Measurements from ENCODE around the gene VARS2.
"Not testable (repeated sequence)": the region's sequence is repeated elsewhere in the genome, so short reads cannot be mapped to it uniquely, and the experiment has no call there.

Gene VARS2

DNA sequence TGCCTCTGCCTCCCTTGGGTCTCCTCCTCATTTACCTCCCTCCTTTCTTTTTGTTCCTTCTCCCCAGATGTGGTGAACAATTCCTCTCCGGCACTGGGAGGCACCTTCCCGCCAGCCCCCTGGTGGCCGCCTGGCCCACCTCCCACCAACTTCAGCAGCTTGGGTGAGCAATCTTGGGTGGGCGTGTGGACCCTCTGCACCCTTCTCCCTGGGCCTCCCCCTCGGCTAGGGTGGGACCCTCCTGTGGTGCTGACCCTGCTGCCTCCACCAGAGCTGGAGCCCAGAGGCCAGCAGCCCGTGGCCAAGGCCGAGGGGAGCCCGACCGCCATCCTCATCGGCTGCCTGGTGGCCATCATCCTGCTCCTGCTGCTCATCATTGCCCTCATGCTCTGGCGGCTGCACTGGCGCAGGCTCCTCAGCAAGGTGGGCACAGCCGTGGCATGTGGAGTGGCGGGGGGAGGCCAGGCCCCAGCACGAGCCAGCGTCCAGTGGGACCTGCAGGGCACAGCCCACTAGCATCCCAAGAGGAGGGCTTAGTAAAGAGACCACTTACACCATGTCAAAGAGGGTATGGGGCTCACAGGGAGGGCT, 20.9 kb upstream of the VARS2 start:
- 89% methylated on average over 16 of the region's 16 CpGs for WGBS
- Histone ChIP-seq H3K27me3 (ENCODE audit: insufficient read depth, low read length) (no peaks in the 10 kb centered on the region), H3K9ac (ENCODE audit: low read depth, low read length) (no peak overlapping the region), H3K9me3 (ENCODE audit: insufficient read depth, low read depth, low read length) (no peaks in the 10 kb centered on the region), H3K4me3 (ENCODE audit: low read length) (no peak overlapping the region), H3K27ac (ENCODE audit: low read depth, low read length) (no peak overlapping the region), H3K4me1 (ENCODE audit: insufficient read depth, low read length) (peaks cover 7% of the 10 kb centered on the region; the same call in 1 of the 2 replicates), H3K36me3 (ENCODE audit: insufficient read depth, low read length) (peaks cover 96% of the 10 kb centered on the region)

DNA sequence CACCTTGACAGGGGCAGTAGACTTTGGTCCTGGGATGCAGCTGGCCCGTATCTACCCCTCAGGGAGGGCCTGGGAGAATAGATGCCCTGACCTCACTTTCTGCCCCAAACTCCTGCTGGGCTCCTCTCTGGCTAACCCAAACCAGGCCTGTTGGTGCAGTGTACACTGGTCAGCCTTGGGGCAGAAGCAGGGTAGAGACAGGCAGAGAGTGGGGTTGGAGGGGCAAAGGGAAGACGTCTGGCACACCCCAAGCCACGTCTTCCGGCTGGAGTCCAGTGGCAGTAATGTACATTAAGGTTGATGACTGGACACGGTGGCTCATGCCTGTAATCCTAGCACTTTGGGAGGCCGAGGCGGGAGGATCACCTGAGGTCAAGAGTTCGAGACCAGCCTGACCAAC, 20.4 kb upstream of the VARS2 start:
- WGBS, result 93% methylated on average over 8 of the region's 8 CpGs
- Histone ChIP-seq H3K36me3 (ENCODE audit: insufficient read depth, low read length) (peaks cover 99% of the 10 kb centered on the region), H3K27ac (ENCODE audit: low read depth, low read length) (no peak overlapping the region), H3K27me3 (ENCODE audit: insufficient read depth, low read length) (no peaks in the 10 kb centered on the region), H3K9me3 (ENCODE audit: insufficient read depth, low read depth, low read length) (no peaks in the 10 kb centered on the region), H3K4me3 (ENCODE audit: low read length) (no peak overlapping the region), H3K4me1 (ENCODE audit: insufficient read depth, low read length) (peaks cover 2% of the 10 kb centered on the region; the same call in 1 of the 2 replicates), H3K9ac (ENCODE audit: low read depth, low read length) (no peak overlapping the region)

DNA sequence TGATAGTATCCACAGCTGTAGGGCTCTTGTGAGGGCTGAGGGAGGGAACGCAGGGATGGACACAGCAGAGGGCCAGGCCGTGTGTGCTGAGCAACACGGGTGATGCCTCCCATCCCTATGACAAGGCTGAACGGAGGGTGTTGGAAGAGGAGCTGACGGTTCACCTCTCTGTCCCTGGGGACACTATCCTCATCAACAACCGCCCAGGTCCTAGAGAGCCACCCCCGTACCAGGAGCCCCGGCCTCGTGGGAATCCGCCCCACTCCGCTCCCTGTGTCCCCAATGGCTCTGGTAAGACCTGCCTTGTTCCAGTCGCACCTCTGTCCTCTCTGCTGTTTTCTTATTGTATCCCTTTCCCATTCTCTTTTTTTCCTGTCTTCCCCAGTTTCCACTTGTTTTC, 19.7 kb upstream of the VARS2 start:
- Histone ChIP-seq H3K27me3 (ENCODE audit: insufficient read depth, low read length) (no peaks in the 10 kb centered on the region), H3K36me3 (ENCODE audit: insufficient read depth, low read length) (peaks cover 99% of the 10 kb centered on the region), H3K4me1 (ENCODE audit: insufficient read depth, low read length) (no peaks in the 10 kb centered on the region), H3K9ac (ENCODE audit: low read depth, low read length) (no peak overlapping the region), H3K27ac (ENCODE audit: low read depth, low read length) (no peak overlapping the region), H3K9me3 (ENCODE audit: insufficient read depth, low read depth, low read length) (no peaks in the 10 kb centered on the region), H3K4me3 (ENCODE audit: low read length) (no peak overlapping the region)
- WGBS, result 95% methylated on average over 12 of the region's 12 CpGs

DNA sequence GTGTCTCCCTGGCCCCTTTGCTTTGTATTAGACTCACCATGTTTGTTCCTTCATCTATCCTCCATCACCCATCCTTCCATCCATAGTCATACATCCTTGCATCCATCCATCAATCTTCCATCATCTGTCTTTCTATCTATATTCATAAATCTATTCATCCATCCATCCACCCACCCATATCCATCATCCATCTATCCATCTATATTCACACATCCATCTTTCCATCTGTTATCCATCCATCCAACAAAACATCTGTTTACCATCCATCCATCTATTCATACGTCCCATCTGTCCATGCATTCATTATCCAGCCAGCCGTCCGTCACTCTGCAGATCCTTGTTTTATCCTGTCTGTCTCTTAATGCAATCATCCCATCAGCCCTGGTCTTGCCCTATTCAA, 19.1 kb upstream of the VARS2 start:
- Histone ChIP-seq H3K36me3 (ENCODE audit: insufficient read depth, low read length) (peaks cover 99% of the 10 kb centered on the region), H3K4me3 (ENCODE audit: low read length) (no peak overlapping the region), H3K27ac (ENCODE audit: low read depth, low read length) (no peak overlapping the region), H3K4me1 (ENCODE audit: insufficient read depth, low read length) (no peaks in the 10 kb centered on the region), H3K9me3 (ENCODE audit: insufficient read depth, low read depth, low read length) (no peaks in the 10 kb centered on the region), H3K9ac (ENCODE audit: low read depth, low read length) (no peak overlapping the region), H3K27me3 (ENCODE audit: insufficient read depth, low read length) (no peaks in the 10 kb centered on the region)
- WGBS, result 91% methylated on average over 3 of the region's 3 CpGs

DNA sequence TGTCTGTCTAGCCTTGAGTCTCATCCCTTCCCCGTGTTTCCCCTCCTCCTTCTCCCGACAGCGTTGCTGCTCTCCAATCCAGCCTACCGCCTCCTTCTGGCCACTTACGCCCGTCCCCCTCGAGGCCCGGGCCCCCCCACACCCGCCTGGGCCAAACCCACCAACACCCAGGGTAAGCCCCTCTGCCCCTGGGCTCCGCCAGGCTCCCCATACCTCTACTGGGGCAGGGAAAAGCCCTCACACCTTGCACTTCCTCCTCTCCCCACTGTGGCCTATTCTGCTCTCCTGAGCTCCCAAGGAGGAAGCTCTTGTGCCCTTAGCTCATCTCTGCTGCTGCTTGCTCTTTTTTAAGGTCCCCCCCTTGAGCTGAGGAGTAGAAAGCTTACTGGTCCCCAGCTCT, 18.7 kb upstream of the VARS2 start:
- no peak overlapping the region for H3K4me3 ChIP-seq (ENCODE audit: low read length)
- 87% methylated on average over 10 of the region's 10 CpGs for WGBS
- no peak overlapping the region for H3K9ac ChIP-seq (ENCODE audit: low read depth, low read length)
- no peak overlapping the region for H3K27ac ChIP-seq (ENCODE audit: low read depth, low read length)
- H3K36me3 ChIP-seq (ENCODE audit: insufficient read depth, low read length), result peaks cover 98% of the 10 kb centered on the region
- H3K27me3 ChIP-seq (ENCODE audit: insufficient read depth, low read length), result no peaks in the 10 kb centered on the region
- H3K9me3 ChIP-seq (ENCODE audit: insufficient read depth, low read depth, low read length), result no peaks in the 10 kb centered on the region
- no peaks in the 10 kb centered on the region for H3K4me1 ChIP-seq (ENCODE audit: insufficient read depth, low read length)

DNA sequence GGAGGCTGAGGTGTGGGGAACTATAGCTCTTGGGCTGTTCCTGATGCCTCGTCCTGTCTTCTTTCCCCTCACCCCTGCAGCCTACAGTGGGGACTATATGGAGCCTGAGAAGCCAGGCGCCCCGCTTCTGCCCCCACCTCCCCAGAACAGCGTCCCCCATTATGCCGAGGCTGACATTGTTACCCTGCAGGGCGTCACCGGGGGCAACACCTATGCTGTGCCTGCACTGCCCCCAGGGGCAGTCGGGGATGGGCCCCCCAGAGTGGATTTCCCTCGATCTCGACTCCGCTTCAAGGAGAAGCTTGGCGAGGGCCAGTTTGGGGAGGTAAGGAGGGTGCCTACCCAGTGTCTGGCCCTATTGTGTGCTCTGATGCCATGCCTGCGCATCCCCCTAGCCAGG, 17.5 kb upstream of the VARS2 start:
- Histone ChIP-seq H3K4me1 (ENCODE audit: insufficient read depth, low read length) (no peaks in the 10 kb centered on the region), H3K27me3 (ENCODE audit: insufficient read depth, low read length) (no peaks in the 10 kb centered on the region), H3K9me3 (ENCODE audit: insufficient read depth, low read depth, low read length) (no peaks in the 10 kb centered on the region), H3K36me3 (ENCODE audit: insufficient read depth, low read length) (peaks cover 86% of the 10 kb centered on the region), H3K4me3 (ENCODE audit: low read length) (no peak overlapping the region), H3K27ac (ENCODE audit: low read depth, low read length) (no peak overlapping the region), H3K9ac (ENCODE audit: low read depth, low read length) (no peak overlapping the region)
- WGBS, result 93% methylated on average over 13 of the region's 13 CpGs

DNA sequence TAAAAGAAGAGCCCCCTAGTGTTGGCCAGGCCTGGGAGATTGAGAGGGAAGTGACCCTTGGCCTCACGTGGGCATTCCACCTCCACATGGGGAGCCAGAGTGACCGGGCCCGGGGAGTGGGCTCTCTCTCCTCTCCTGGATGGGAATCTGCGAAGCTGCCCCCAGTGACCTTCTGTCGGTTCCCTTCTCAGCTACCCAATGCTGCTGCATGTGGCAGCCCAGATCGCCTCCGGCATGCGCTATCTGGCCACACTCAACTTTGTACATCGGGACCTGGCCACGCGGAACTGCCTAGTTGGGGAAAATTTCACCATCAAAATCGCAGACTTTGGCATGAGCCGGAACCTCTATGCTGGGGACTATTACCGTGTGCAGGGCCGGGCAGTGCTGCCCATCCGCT, 16.2 kb upstream of the VARS2 start:
- no peak overlapping the region for H3K9ac ChIP-seq (ENCODE audit: low read depth, low read length)
- H3K36me3 ChIP-seq (ENCODE audit: insufficient read depth, low read length), result peaks cover 72% of the 10 kb centered on the region
- WGBS, result 91% methylated on average over 16 of the region's 16 CpGs
- no peak overlapping the region for H3K4me3 ChIP-seq (ENCODE audit: low read length)
- no peaks in the 10 kb centered on the region for H3K27me3 ChIP-seq (ENCODE audit: insufficient read depth, low read length)
- H3K27ac ChIP-seq (ENCODE audit: low read depth, low read length), result no peak overlapping the region
- no peaks in the 10 kb centered on the region for H3K4me1 ChIP-seq (ENCODE audit: insufficient read depth, low read length)
- H3K9me3 ChIP-seq (ENCODE audit: insufficient read depth, low read depth, low read length), result no peaks in the 10 kb centered on the region

DNA sequence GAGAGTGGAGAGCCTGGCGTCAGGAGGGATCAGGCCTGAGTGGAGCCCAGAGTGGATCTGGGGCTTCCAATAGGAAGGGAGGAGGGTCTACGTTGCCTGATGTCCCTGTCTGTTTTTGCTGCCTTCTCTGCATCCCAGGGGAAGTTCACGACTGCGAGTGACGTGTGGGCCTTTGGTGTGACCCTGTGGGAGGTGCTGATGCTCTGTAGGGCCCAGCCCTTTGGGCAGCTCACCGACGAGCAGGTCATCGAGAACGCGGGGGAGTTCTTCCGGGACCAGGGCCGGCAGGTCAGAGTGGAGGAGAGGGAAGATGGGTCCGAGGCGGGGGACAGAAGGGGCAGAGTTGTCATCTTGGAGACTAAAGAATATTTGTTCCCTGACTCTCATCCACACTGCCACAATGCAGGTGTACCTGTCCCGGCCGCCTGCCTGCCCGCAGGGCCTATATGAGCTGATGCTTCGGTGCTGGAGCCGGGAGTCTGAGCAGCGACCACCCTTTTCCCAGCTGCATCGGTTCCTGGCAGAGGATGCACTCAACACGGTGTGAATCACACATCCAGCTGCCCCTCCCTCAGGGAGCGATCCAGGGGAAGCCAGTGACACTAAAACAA, 15.2 kb upstream of the VARS2 start:
- H3K9ac ChIP-seq (ENCODE audit: low read depth, low read length), result no peak overlapping the region
- peaks cover 63% of the 10 kb centered on the region for H3K36me3 ChIP-seq (ENCODE audit: insufficient read depth, low read length)
- H3K4me1 ChIP-seq (ENCODE audit: insufficient read depth, low read length), result no peaks in the 10 kb centered on the region
- H3K4me3 ChIP-seq (ENCODE audit: low read length), result no peak overlapping the region
- H3K27me3 ChIP-seq (ENCODE audit: insufficient read depth, low read length), result no peaks in the 10 kb centered on the region
- no peaks in the 10 kb centered on the region for H3K9me3 ChIP-seq (ENCODE audit: insufficient read depth, low read depth, low read length)
- no peak overlapping the region for H3K27ac ChIP-seq (ENCODE audit: low read depth, low read length)
- WGBS, result 88% methylated on average over 23 of the region's 23 CpGs

DNA sequence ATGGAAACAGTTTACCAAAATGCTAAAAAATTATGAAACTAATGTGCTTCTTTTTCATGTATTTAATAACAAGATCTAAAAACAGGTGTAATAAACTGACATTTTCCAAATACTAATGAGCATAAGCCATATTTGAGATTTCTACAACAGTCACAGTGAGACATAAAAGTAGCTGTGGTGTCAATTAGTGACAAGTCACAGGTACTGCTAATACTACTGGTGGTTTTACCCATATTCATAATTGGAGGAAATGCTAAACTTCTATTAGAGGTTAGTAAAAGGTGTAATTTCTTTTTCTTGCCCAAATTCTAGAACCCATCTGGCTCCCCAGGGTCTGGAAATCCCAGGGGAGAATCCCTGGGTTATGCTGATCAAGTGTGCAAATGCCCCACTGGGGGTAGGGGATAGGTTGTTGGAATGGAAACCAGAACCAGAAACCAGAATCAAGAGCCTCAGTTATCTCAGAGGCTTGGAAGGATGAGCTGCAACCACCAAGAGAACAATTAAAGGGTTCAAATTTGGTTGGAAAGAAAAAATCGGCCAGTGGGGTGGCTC, 13.1 kb upstream of the VARS2 start:
- Histone ChIP-seq H3K4me3 (ENCODE audit: low read length) (no peak overlapping the region), H3K9ac (ENCODE audit: low read depth, low read length) (no peak overlapping the region), H3K36me3 (ENCODE audit: insufficient read depth, low read length) (peaks cover 42% of the 10 kb centered on the region), H3K9me3 (ENCODE audit: insufficient read depth, low read depth, low read length) (no peaks in the 10 kb centered on the region), H3K27me3 (ENCODE audit: insufficient read depth, low read length) (no peaks in the 10 kb centered on the region), H3K4me1 (ENCODE audit: insufficient read depth, low read length) (no peaks in the 10 kb centered on the region), H3K27ac (ENCODE audit: low read depth, low read length) (no peak overlapping the region)
- 93% methylated on average over 1 of the region's 1 CpG for WGBS

DNA sequence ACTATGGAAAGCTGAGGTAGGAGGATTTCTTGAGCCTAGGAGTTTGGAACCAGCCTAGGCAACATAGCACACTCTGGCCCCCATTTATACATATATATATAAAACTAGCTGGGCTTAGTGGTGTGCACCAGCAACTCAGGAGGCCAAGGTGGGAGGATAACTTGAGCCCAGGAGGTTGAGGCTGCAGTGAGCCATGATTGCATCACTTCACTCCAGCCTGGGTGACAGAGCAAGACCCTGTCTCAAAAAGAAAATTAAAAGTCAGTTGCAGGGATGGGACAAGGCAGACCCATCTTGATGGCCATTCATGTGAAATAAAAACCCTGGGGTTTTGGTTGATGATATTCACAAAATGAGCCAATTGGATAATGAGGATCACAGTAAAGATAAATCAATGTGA, 12.6 kb upstream of the VARS2 start:
- H3K27me3 ChIP-seq (ENCODE audit: insufficient read depth, low read length), result no peaks in the 10 kb centered on the region
- peaks cover 3% of the 10 kb centered on the region; the same call in 1 of the 2 replicates for H3K4me1 ChIP-seq (ENCODE audit: insufficient read depth, low read length)
- H3K9me3 ChIP-seq (ENCODE audit: insufficient read depth, low read depth, low read length), result no peaks in the 10 kb centered on the region
- peaks cover 37% of the 10 kb centered on the region for H3K36me3 ChIP-seq (ENCODE audit: insufficient read depth, low read length)
- no peak overlapping the region for H3K4me3 ChIP-seq (ENCODE audit: low read length)
- no peak overlapping the region for H3K27ac ChIP-seq (ENCODE audit: low read depth, low read length)
- H3K9ac ChIP-seq (ENCODE audit: low read depth, low read length), result no peak overlapping the region

DNA sequence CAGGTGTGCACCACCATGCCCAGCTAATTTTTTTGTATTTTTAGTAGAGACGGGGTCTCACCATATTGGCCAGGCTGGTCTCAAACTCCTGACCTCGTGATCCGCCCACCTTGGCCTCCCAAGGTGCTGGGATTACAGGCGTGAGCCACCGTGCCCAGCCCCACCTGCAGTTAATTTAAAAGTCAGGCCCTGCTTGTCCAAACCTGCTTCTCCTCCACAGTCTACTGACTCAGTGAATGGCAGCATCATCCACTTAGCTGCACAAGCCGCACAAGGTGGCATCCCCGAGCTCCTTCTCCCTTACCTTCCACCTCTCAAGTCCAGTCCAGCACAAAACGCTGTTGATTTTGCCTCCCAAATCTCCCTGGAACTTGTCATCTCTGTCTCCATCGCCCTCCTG, 11.8 kb upstream of the VARS2 start:
- not testable (repeated sequence) for H3K27ac ChIP-seq (ENCODE audit: low read depth, low read length); H3K27me3 ChIP-seq (ENCODE audit: insufficient read depth, low read length); H3K9me3 ChIP-seq (ENCODE audit: insufficient read depth, low read depth, low read length); H3K4me1 ChIP-seq (ENCODE audit: insufficient read depth, low read length); H3K9ac ChIP-seq (ENCODE audit: low read depth, low read length); H3K4me3 ChIP-seq (ENCODE audit: low read length)
- WGBS, result 80% methylated on average over 9 of the region's 9 CpGs
- H3K36me3 ChIP-seq (ENCODE audit: insufficient read depth, low read length), result peaks cover 30% of the 10 kb centered on the region
